ENCODE measurements around the gene ZBTB42. TPM values are rescaled to one million over a fixed set of nuclear protein-coding genes. Genes with fewer than 3 reads are reported as not detected.
A peak's percentile ranks its signal among the peaks of the same experiment; 100 is the strongest.

ZBTB42 gene
- total and polyA plus RNA-seq, 2 of the 4 experiments (the other 2 are of a cell fraction) = 1.3 to 2.3 TPM

- no peak for TF ChIP-seq RFX5 (IDR thresholded peaks at IDR 0.05; ENCODE audit: low read depth, low read length)
These were observed 42.8 kb downstream of the ZBTB42 start (continued) for GRCh38 chr14:104843442-104844305.

- H2BK20ac ChIP-seq (ENCODE audit: low read depth, low read length) = no peak overlapping the region
- peak overlapping the region; percentile 37 for H2AK9ac ChIP-seq (replicated peaks; ENCODE audit: low read depth, low read length, poor library complexity)
- ATAC-seq (ENCODE audit: low read depth) (peak; percentile 11; the same call in 1 of the 2 replicates), DNase-seq (no peak)
- H3K14ac ChIP-seq (replicated peaks; ENCODE audit: low read depth, low read length) = no peak overlapping the region
- H4K8ac ChIP-seq (ENCODE audit: low read depth in 2 of 2, low read length in 2 of 2) = no peak overlapping the region
- H3K27me3 ChIP-seq (ENCODE audit: control insufficient read depth, insufficient read depth, low read length) = peaks cover 62% of the 10 kb centered on the region
- intact Hi-C loops (cut with micrococcal nuclease) = no loop called here
- in situ Hi-C loops (cut with MboI; ENCODE audit: low sequenced_read_pairs) = no loop called here
- no peaks in the 10 kb centered on the region; the same call in 1 of the 2 replicates for H4K20me1 ChIP-seq (ENCODE audit: insufficient read depth, low read length)
- H3K4me2 ChIP-seq (ENCODE audit: low read depth, low read length) = no peak overlapping the region; the same call in 1 of the 2 replicates
- H3K56ac ChIP-seq (ENCODE audit: extremely low read depth, insufficient read depth, low read length) = no peak overlapping the region
- ChIA-PET CTCF (no interaction called here), POLR2A (ENCODE audit: unreplicated experiment) (no interaction called here)
- no peak overlapping the region for H4K5ac ChIP-seq (ENCODE audit: low read depth, low read length)
- no peak overlapping the region for H3K23ac ChIP-seq (ENCODE audit: low read depth, low read length)
- WGBS, 2 experiments (ENCODE audit: extremely low coverage in 2 of 2, insufficient read length in 1 of 2) = 14% methylated on average over 12 of the region's 27 CpGs; no CpG with 5 or more reads in 1 of the 2 experiments
- H4K91ac ChIP-seq (ENCODE audit: insufficient read depth, low read depth, low read length) = no peak overlapping the region
- H3K4ac ChIP-seq (ENCODE audit: low read depth, low read length) = no peak overlapping the region
- no peak overlapping the region for H3K27ac ChIP-seq (ENCODE audit: insufficient read depth, low read length)
- no peaks in the 10 kb centered on the region for H3K36me3 ChIP-seq (ENCODE audit: control insufficient read depth, insufficient read depth, low read length)
- H3K79me1 ChIP-seq (ENCODE audit: low read depth in 1 of 2, low read length in 2 of 2) = no peaks in the 10 kb centered on the region
- no peaks in the 10 kb centered on the region for H3K9me1 ChIP-seq (ENCODE audit: insufficient read depth, low read length)
- H2BK5ac ChIP-seq (ENCODE audit: low read depth, low read length, poor library complexity, severe bottlenecking) = no peak overlapping the region
- no peak overlapping the region for H2BK15ac ChIP-seq (ENCODE audit: low read depth, low read length)
- no peaks in the 10 kb centered on the region; the same call in 1 of the 2 replicates for H3K4me1 ChIP-seq (ENCODE audit: control insufficient read depth, insufficient read depth, low read length)
- no peak overlapping the region for H2BK120ac ChIP-seq (ENCODE audit: low read depth, low read length)
- H3K4me3 ChIP-seq (ENCODE audit: insufficient read depth, low read depth, low read length) = no peak overlapping the region
- H2AK5ac ChIP-seq (ENCODE audit: low read depth, low read length) = no peak overlapping the region
- H2AFZ ChIP-seq (replicated peaks; ENCODE audit: low read length, poor library complexity) = no peak overlapping the region
- BruUV-seq (replicated peaks) = no TSS peak
- no peak overlapping the region for H3K9ac ChIP-seq (ENCODE audit: low read depth, low read length)
- peaks cover 5% of the 10 kb centered on the region for H3K9me3 ChIP-seq (ENCODE audit: control insufficient read depth, insufficient read depth, low read length)
- no peak overlapping the region for H3K18ac ChIP-seq (ENCODE audit: low read depth, low read length)
- dilution Hi-C loops (cut with HindIII; ENCODE audit: low sequenced_read_pairs, unreplicated experiment) = no loop called here
- TF ChIP-seq CHD1 (IDR thresholded peaks at IDR 0.05; ENCODE audit: low read depth, low read length) (no peak), CEBPB (IDR thresholded peaks at IDR 0.05; ENCODE audit: low read depth, low read length) (no peak), RAD21 (IDR thresholded peaks at IDR 0.05; ENCODE audit: low read length) (no peak), MAFK (IDR thresholded peaks at IDR 0.05; ENCODE audit: low read depth, low read length) (no peak), MXI1 (IDR thresholded peaks at IDR 0.05; ENCODE audit: borderline replicate concordance, low read depth, low read length) (no peak), RCOR1 (IDR thresholded peaks at IDR 0.05; ENCODE audit: insufficient replicate concordance, low read length) (no peak), RFX5 (IDR thresholded peaks at IDR 0.05; ENCODE audit: low read depth, low read length) (no peak), CTCF (conservative IDR thresholded peaks at IDR 0.05; ENCODE audit: low read depth, low read length) (no peak), ELK1 (IDR thresholded peaks at IDR 0.05; ENCODE audit: borderline replicate concordance, low read depth, low read length) (no peak), BHLHE40 (IDR thresholded peaks at IDR 0.05; ENCODE audit: low read depth, low read length) (no peak), MAZ (IDR thresholded peaks at IDR 0.05; ENCODE audit: borderline replicate concordance, low read depth, low read length) (no peak), SMC3 (IDR thresholded peaks at IDR 0.05; ENCODE audit: low read depth, low read length) (no peak)
These were observed 43.6 kb downstream of the ZBTB42 start for GRCh38 chr14:104844306-104845032.
